CD4-positive, alpha-beta T cell (primary cell): ENCODE measurements around the gene PANK1. TPM values are rescaled to one million over a fixed set of nuclear protein-coding genes. Genes with fewer than 3 reads are reported as not detected.

ENCODE experiments used
- ATAC-seq: fragments of 200-7000 bp; cut with Tn5 transposase; one replicate; pipeline ENCODE4 v1.10.0; 2022; ENCODE audit warnings: mild to moderate bottlenecking; ENCODE audit not compliant: poor library complexity
- CTCF ChIA-PET: fragments of 350-600 bp; sonication (Branson Sonifier 250); formaldehyde crosslinking; loops from one replicate; lab custom pipeline; 2021; ENCODE audit warnings: antibody characterized with exemption, inconsistent platforms; lab: Charles Lee
- POLR2A ChIA-PET: fragments of 350-600 bp; sonication (Branson Sonifier 250); formaldehyde crosslinking; loops from one replicate; lab custom pipeline; 2021; ENCODE audit warnings: antibody characterized with exemption, inconsistent platforms; lab: Charles Lee
- DNase-seq, 14 experiments: peaks; one replicate each; pipeline ENCODE4 v3.0.0-alpha.2; 2013 to 2020; ENCODE audit warnings: mixed read lengths in 2 of 14
- H3K27ac ChIP-seq, 2 donors: one replicate each; pipeline versions ENCODE4 v1.5.1 to v1.7.0; 2013; ENCODE audit warnings: low read length in 2 of 2, low read depth in 1 of 2, mild to moderate bottlenecking in 1 of 2
- H3K27me3 ChIP-seq, 2 experiments: 1 replicate in 1 of 2; 2 replicates in 1 of 2; pipeline versions ENCODE4 v1.6.1 to v1.7.0; 2013; ENCODE audit warnings: low read length in 2 of 2, control low read depth in 1 of 2, mild to moderate bottlenecking in 1 of 2, moderate library complexity in 1 of 2; ENCODE audit not compliant: insufficient read depth in 2 of 2, control insufficient read depth in 1 of 2
- H3K36me3 ChIP-seq: one replicate; pipeline ENCODE4 v1.6.1; 2013; ENCODE audit warnings: low read length, control low read depth; ENCODE audit not compliant: insufficient read depth
- H3K4me1 ChIP-seq: one replicate; pipeline ENCODE4 v1.6.1; 2013; ENCODE audit warnings: low read length, control low read depth; ENCODE audit not compliant: insufficient read depth
- H3K4me3 ChIP-seq: one replicate; pipeline ENCODE4 v1.5.1; 2013; ENCODE audit warnings: mild to moderate bottlenecking, low read length, moderate library complexity
- H3K9me3 ChIP-seq, 2 experiments: 1 replicate in 1 of 2; 2 replicates in 1 of 2; pipeline versions ENCODE4 v1.6.1 to v1.7.0; 2013; ENCODE audit warnings: low read length in 2 of 2, mild to moderate bottlenecking in 2 of 2, control low read depth in 1 of 2, moderate library complexity in 1 of 2; ENCODE audit not compliant: control insufficient read depth in 1 of 2, insufficient read depth in 1 of 2
- H3K27ac Mint-ChIP-seq: one replicate; pipeline ENCODE4 v1.8.0; 2020; ENCODE audit warnings: mixed read lengths
- H3K27me3 Mint-ChIP-seq: one replicate; pipeline ENCODE4 v1.8.0; 2021; ENCODE audit warnings: mixed read lengths
- H3K36me3 Mint-ChIP-seq: one replicate; pipeline ENCODE4 v1.8.0; 2021; ENCODE audit warnings: low read depth, mixed read lengths
- H3K4me1 Mint-ChIP-seq: one replicate; pipeline ENCODE4 v1.8.0; 2021; ENCODE audit warnings: low read depth, mixed read lengths
- H3K4me3 Mint-ChIP-seq: one replicate; pipeline ENCODE4 v1.8.0; 2020; ENCODE audit warnings: mild to moderate bottlenecking, mixed read lengths
- H3K9me3 Mint-ChIP-seq: one replicate; pipeline ENCODE4 v1.8.0; 2020; ENCODE audit warnings: mixed read lengths
- CTCF ChIP-seq: fragments of 200-600 bp; IDR thresholded peaks from one replicate; pipeline ENCODE4 v1.8.0; 2022; ENCODE audit warnings: antibody characterized with exemption, mild to moderate bottlenecking
- intact Hi-C, 2 experiments: fragments of 100-400 bp; cut with DNase I in 1 of 2; cut with micrococcal nuclease in 1 of 2; formaldehyde crosslinking; loops; one replicate each; pipeline versions ENCODE4 v1.15.1 to v1.9.0; 2023 to 2025; cut with DNase I, micrococcal nuclease
- total RNA-seq, 174 experiments: library from RNA in 2 of 174; stranded (reverse) in 2 of 174; gene quantifications; one replicate each; pipeline ENCODE4 v1.2.3 and lab custom pipeline; 2021 to 2026

PANK1 gene
- total RNA-seq, 2 experiments from 2014 or later: 0.55 to 0.61 TPM

DNA sequence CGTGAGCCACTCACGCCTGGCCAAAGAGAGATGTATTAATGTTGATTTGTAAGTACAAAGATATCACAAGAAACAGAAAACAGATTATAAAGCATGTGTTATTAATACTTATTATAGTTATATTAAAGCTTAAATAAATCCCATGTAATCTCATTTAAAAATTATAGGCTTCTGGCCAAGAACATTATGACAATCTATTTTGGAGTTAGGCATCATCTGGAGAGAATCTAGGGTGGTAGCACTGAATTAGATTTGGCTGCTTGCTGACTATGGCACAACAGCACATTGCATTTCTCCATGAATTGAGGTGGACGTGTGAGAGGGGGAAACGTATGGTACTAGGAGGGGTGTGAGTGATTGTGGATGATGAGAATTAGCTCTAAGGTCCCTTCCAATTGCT is 92.8 kb downstream of the PANK1 start:
- H3K4me3 Mint-ChIP-seq: no peak overlapping the region
- H3K27me3 Mint-ChIP-seq: no peaks in the 10 kb centered on the region
- Histone ChIP-seq H3K27me3 (no peaks in the 10 kb centered on the region), H3K4me3 (no peak overlapping the region), H3K27ac (no peak overlapping the region), H3K36me3 (no peaks in the 10 kb centered on the region), H3K4me1 (no peaks in the 10 kb centered on the region), H3K9me3 (no peaks in the 10 kb centered on the region)
- ATAC-seq (no peak), DNase-seq (no peak)
- POLR2A ChIA-PET: no interaction called here
- no peak overlapping the region for H3K27ac Mint-ChIP-seq
- H3K9me3 Mint-ChIP-seq: no peaks in the 10 kb centered on the region
- CTCF ChIA-PET: interaction anchor here (1.8 kb wide), 1 partner anchor 10 kb away, joined by 3 read pairs; no protein-coding TSS in a partner anchor
- intact Hi-C loops: no loop called here
- TF ChIP-seq CTCF: no peak
- H3K36me3 Mint-ChIP-seq: no peaks in the 10 kb centered on the region
- H3K4me1 Mint-ChIP-seq: no peaks in the 10 kb centered on the region

- no peak overlapping the region for H3K27ac Mint-ChIP-seq
- H3K9me3 Mint-ChIP-seq: peaks cover 4% of the 10 kb centered on the region
- no peak overlapping the region for H3K4me3 Mint-ChIP-seq
- ATAC-seq (no peak), DNase-seq (no peak)
- H3K36me3 Mint-ChIP-seq: no peaks in the 10 kb centered on the region
- Histone ChIP-seq H3K27ac (no peak overlapping the region), H3K27me3 (no peaks in the 10 kb centered on the region), H3K9me3 (no peaks in the 10 kb centered on the region), H3K4me1 (no peaks in the 10 kb centered on the region), H3K4me3 (no peak overlapping the region), H3K36me3 (no peaks in the 10 kb centered on the region)
- intact Hi-C loops: no loop called here
- no peak for TF ChIP-seq CTCF
- H3K4me1 Mint-ChIP-seq: no peaks in the 10 kb centered on the region
- ChIA-PET POLR2A (no interaction called here), CTCF (interaction anchor here (1.8 kb wide), 1 partner anchor 11 kb away, joined by 3 read pairs; no protein-coding TSS in a partner anchor)
- no peaks in the 10 kb centered on the region for H3K27me3 Mint-ChIP-seq
Measured at GRCh38 chr10:89550509-89550908, 94.5 kb downstream of the PANK1 start.

- Mint-ChIP-seq H3K4me1 (no peaks in the 10 kb centered on the region), H3K9me3 (peaks cover 4% of the 10 kb centered on the region), H3K36me3 (no peaks in the 10 kb centered on the region), H3K27me3 (no peaks in the 10 kb centered on the region), H3K4me3 (no peak overlapping the region), H3K27ac (no peak overlapping the region)
- POLR2A ChIA-PET: no interaction called here
- intact Hi-C loops: no loop called here
- Histone ChIP-seq H3K9me3 (no peaks in the 10 kb centered on the region), H3K27ac (no peak overlapping the region), H3K36me3 (no peaks in the 10 kb centered on the region), H3K4me1 (no peaks in the 10 kb centered on the region), H3K27me3 (no peaks in the 10 kb centered on the region), H3K4me3 (no peak overlapping the region)
- DNase-seq (no peak), ATAC-seq (no peak)
- CTCF ChIA-PET: no interaction called here
- no peak for TF ChIP-seq CTCF
Measured at GRCh38 chr10:89549510-89549909, 95.5 kb downstream of the PANK1 start.
